Panc1 (cell line): ENCODE results near the gene PLSCR3. TPM values are rescaled to one million over a fixed set of nuclear protein-coding genes. Genes with fewer than 3 reads are reported as not detected.

Experiments used
- ATAC-seq: fragments of 200-7000 bp; cut with Tn5 transposase; 2 replicates; pipeline ENCODE4 v1.9.1; 2020; ENCODE audit warnings: mild to moderate bottlenecking, moderate library complexity
- BruUV-seq: library from RNA; stranded (reverse); fragments of 400-500 nt; replicated peaks from 2 replicates; lab custom pipeline; 2021; lab: Mats Ljungman, UMichigan
- CTCF ChIA-PET: fragments of 300-600 bp; sonication (Branson Sonifier 250); formaldehyde crosslinking; loops from one replicate; lab custom pipeline; 2022; ENCODE audit warnings: antibody characterized with exemption; lab: Charles Lee
- POLR2A ChIA-PET: fragments of 300-600 bp; sonication (Branson Sonifier 250); formaldehyde crosslinking; loops from one replicate; lab custom pipeline; 2022; ENCODE audit warnings: antibody characterized with exemption; lab: Charles Lee
- DNase-seq: peaks from one replicate; pipeline ENCODE4 v3.0.0-alpha.2; 2010; ENCODE audit warnings: low read depth, low spot score
- H3K27ac ChIP-seq: 2 replicates; pipeline ENCODE4 v1.5.1; 2011; ENCODE audit warnings: mild to moderate bottlenecking, low read length, inconsistent platforms
- H3K27me3 ChIP-seq: fragments of 200-500 bp; sonication (Bioruptor generic); 2 replicates; pipeline ENCODE4 v1.6.0; 2014; ENCODE audit warnings: low read length, inconsistent platforms; ENCODE audit not compliant: control insufficient read depth, insufficient read depth
- H3K36me3 ChIP-seq: fragments of 200-500 bp; sonication (Bioruptor generic); 2 replicates; pipeline ENCODE4 v1.5.1; 2014; ENCODE audit warnings: inconsistent platforms, mild to moderate bottlenecking, low read length, moderate library complexity; ENCODE audit not compliant: control insufficient read depth, insufficient read depth
- H3K4me1 ChIP-seq: 2 replicates; pipeline ENCODE4 v1.5.1; 2011; ENCODE audit warnings: inconsistent platforms, mild to moderate bottlenecking, low read length, moderate library complexity; ENCODE audit not compliant: control insufficient read depth, insufficient read depth
- H3K4me3 ChIP-seq, 2 experiments: 2 replicates each; pipeline ENCODE4 v1.5.1; 2011 to 2012; ENCODE audit warnings: low read depth in 2 of 2, low read length in 2 of 2, mild to moderate bottlenecking in 2 of 2, inconsistent platforms in 1 of 2, moderate library complexity in 1 of 2
- H3K9me3 ChIP-seq: fragments of 200-500 bp; sonication (Bioruptor generic); 2 replicates; pipeline ENCODE4 v1.5.1; 2014; ENCODE audit warnings: low read depth, mild to moderate bottlenecking, inconsistent platforms, low read length, moderate library complexity; ENCODE audit not compliant: control insufficient read depth, insufficient read depth
- CTCF ChIP-seq: fragments of 450-650 bp; IDR thresholded peaks from 2 replicates; pipeline ENCODE4 v1.5.1; 2017; ENCODE audit warnings: mild to moderate bottlenecking
- POLR2AphosphoS5 ChIP-seq: IDR thresholded peaks from 2 replicates; pipeline ENCODE4 v1.6.1; 2012; ENCODE audit warnings: mild to moderate bottlenecking, low read depth, low read length, moderate library complexity
- REST ChIP-seq, 2 experiments: IDR thresholded peaks; 2 replicates each; pipeline ENCODE4 v1.6.1; 2011 to 2012; ENCODE audit warnings: low read depth in 2 of 2, control low read depth in 1 of 2, low read length in 1 of 2, mild to moderate bottlenecking in 1 of 2, moderate library complexity in 1 of 2; ENCODE audit not compliant: insufficient read depth in 1 of 2
- SIN3A ChIP-seq: IDR thresholded peaks from 2 replicates; pipeline ENCODE4 v1.6.1; 2012; ENCODE audit warnings: low read depth, mild to moderate bottlenecking, low read length, moderate library complexity, borderline replicate concordance; ENCODE audit not compliant: insufficient read depth
- TCF7L2 ChIP-seq: IDR thresholded peaks from 2 replicates; pipeline ENCODE4 v1.6.1; 2011; ENCODE audit warnings: mild to moderate bottlenecking, low read depth, low read length, inconsistent platforms
- in situ Hi-C: cut with HindIII; loops from 2 replicates; pipeline ENCODE4 v1.10.0; 2016; ENCODE audit warnings: low sequenced_read_pairs, low pct_unique_long_range_greater_than_20kb
- intact Hi-C: fragments of 100-400 bp; cut with micrococcal nuclease; formaldehyde crosslinking; loops from one replicate; pipeline ENCODE4 v1.10.0; 2022; ENCODE audit not compliant: unreplicated experiment
- total RNA-seq: library from RNA; stranded (reverse); gene quantifications from one replicate; pipeline ENCODE4 v1.2.1, GENCODE V29; 2021; ENCODE audit not compliant: unreplicated experiment

PLSCR3 gene
- total RNA-seq, 1 experiment from 2014 or later, result 32.0 TPM

- Histone ChIP-seq H3K36me3 (no peaks in the 10 kb centered on the region), H3K27ac (no peak overlapping the region), H3K9me3 (no peaks in the 10 kb centered on the region), H3K27me3 (no peaks in the 10 kb centered on the region), H3K4me1 (peaks cover 3% of the 10 kb centered on the region), H3K4me3 (no peak overlapping the region)
- in situ Hi-C loops, result no loop called here
- no peak for ATAC-seq
- ChIA-PET POLR2A (interaction anchor here (0.8 kb wide), 1 partner anchor 167 kb away, joined by 5 read pairs; no protein-coding TSS in a partner anchor), CTCF (interaction anchor here (0.7 to 0.8 kb wide), 2 partner anchors 98 to 151 kb away, joined by 4 to 5 read pairs; no protein-coding TSS in a partner anchor)
- no TSS peak for BruUV-seq
- DNase-seq, result no peak
- TF ChIP-seq SIN3A (no peak), CTCF (no peak), REST (IDR thresholded peaks at IDR 0.05; ENCODE audit: insufficient read depth in 1 of 2, low read depth in 2 of 2, low read length in 1 of 2) (no peak), TCF7L2 (no peak), POLR2AphosphoS5 (no peak)
- intact Hi-C loops, result no loop called here
These were observed 12.8 kb upstream of the PLSCR3 start for GRCh38 chr17:7407082-7407481.

- DNase-seq (no peak), ATAC-seq (no peak)
- BruUV-seq, result no TSS peak
- H3K4me3 ChIP-seq, result peak overlapping the region; percentile 61 to 63; a peak in 3 of 4 replicates
- H3K4me1 ChIP-seq, result peaks cover 3% of the 10 kb centered on the region
- CTCF ChIA-PET, result interaction anchor here (0.7 to 0.8 kb wide), 2 partner anchors 99 to 152 kb away, joined by 4 to 5 read pairs; no protein-coding TSS in a partner anchor
- in situ Hi-C loops (no loop called here), intact Hi-C loops (no loop called here)
- H3K27me3 ChIP-seq, result no peaks in the 10 kb centered on the region
- H3K36me3 ChIP-seq, result no peaks in the 10 kb centered on the region
- no peak for TF ChIP-seq SIN3A
- no peak for TF ChIP-seq REST (IDR thresholded peaks at IDR 0.05; ENCODE audit: insufficient read depth in 1 of 2, low read depth in 2 of 2, low read length in 1 of 2)
- TF ChIP-seq TCF7L2, result no peak
- no peak for TF ChIP-seq POLR2AphosphoS5
- TF ChIP-seq CTCF, result no peak
- POLR2A ChIA-PET, result interaction anchor here (0.6 to 0.8 kb wide), 2 partner anchors 12 to 167 kb away, joined by 3 to 5 read pairs; partner anchors contain the start of gene PLSCR3
- no peaks in the 10 kb centered on the region for H3K9me3 ChIP-seq
- H3K27ac ChIP-seq, result no peak overlapping the region
These were observed 12.0 kb upstream of the PLSCR3 start for GRCh38 chr17:7406235-7406825.
